ENCODE measurements around the gene DENND2A. TPM values are rescaled to one million over a fixed set of nuclear protein-coding genes. Genes with fewer than 3 reads are reported as not detected.
A peak's percentile ranks its signal among the peaks of the same experiment; 100 is the strongest.

DENND2A gene
- total and polyA plus RNA-seq, 10 donors, result 1.9 to 35.3 (median 14.9) TPM

DNA sequence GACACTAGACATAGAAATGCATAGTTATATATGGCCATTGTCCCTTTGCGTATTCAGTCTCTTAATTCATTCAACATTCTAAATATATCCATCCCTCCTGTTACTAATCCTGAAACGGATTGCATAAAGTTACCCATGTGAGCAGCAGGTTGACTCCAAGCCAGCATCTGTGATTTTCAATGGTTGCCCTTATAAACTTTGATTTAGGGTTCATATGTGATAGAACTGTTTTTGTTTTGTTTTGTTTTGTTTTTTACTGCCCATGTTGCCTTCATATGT is 13.4 kb upstream of the DENND2A start:
- no peak for TF ChIP-seq POLR2A (IDR thresholded peaks at IDR 0.05)
- TF ChIP-seq, protein P1, sequence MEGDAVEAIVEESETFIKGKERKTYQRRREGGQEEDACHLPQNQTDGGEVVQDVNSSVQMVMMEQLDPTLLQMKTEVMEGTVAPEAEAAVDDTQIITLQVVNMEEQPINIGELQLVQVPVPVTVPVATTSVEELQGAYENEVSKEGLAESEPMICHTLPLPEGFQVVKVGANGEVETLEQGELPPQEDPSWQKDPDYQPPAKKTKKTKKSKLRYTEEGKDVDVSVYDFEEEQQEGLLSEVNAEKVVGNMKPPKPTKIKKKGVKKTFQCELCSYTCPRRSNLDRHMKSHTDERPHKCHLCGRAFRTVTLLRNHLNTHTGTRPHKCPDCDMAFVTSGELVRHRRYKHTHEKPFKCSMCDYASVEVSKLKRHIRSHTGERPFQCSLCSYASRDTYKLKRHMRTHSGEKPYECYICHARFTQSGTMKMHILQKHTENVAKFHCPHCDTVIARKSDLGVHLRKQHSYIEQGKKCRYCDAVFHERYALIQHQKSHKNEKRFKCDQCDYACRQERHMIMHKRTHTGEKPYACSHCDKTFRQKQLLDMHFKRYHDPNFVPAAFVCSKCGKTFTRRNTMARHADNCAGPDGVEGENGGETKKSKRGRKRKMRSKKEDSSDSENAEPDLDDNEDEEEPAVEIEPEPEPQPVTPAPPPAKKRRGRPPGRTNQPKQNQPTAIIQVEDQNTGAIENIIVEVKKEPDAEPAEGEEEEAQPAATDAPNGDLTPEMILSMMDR (IDR thresholded peaks at IDR 0.05 in 8 of 11, conservative IDR thresholded peaks at IDR 0.05 in 3 of 11), result no peak
- no peak for TF ChIP-seq POLR2AphosphoS5 (IDR thresholded peaks at IDR 0.05)
- 83 to 94% (median 84%) methylated on average over 2 of the region's 2 CpGs for WGBS, 5 donors
- no peak for DNase-seq
- intact Hi-C loops (cut with DNase I; ENCODE audit: low total_unique reads), result no loop called here
- Histone ChIP-seq H3K36me3 (no peaks in the 10 kb centered on the region), H3K9me3 (no peaks in the 10 kb centered on the region), H3K4me3 (no peak overlapping the region), H3K27me3 (replicated peaks in 1 of 7) (no peaks in the 10 kb centered on the region), H3K27ac (no peak overlapping the region), H3K4me1 (peaks cover 10 to 32% (median 24%) of the 10 kb centered on the region in 6 donors)

DNA sequence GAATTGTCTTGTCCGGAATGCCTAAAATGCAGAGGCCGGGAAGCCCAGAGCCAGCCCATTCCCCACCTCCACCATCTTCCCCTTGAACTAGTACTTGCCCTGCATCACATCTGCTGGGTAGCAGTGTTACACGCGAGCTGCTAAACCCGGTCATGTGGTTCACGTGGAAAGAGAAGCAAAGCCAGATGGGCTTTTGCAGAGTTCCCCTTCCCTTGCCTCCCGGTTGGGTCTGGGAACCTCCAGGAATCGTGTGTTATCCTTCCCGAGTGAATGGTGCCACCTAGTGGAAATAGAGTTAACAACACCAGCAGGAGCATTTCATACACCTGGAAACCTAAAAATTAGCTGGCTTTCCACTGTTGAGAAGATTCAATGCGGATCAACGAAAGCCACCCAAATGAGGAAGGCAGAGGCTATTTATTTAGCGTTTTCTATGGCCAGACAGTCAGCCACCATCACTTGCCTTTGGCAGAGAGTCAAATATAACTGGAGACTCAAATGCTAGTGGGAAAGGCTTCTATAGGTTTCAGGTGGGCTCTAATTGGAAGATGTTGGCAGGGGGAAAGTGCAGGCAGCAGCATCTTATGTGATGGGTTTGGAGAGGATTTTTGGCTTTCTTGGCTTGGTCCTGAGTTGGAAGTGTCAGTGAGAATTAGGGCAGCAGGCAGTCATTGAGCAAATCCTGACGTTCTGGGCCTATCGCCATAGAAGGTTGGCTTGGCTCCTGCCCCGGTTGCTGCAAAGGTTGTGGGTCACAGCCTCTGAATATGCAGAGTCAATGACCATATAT is 12.9 kb upstream of the DENND2A start:
- Histone ChIP-seq H3K9me3 (no peaks in the 10 kb centered on the region), H3K4me3 (no peak overlapping the region), H3K36me3 (no peaks in the 10 kb centered on the region), H3K27me3 (replicated peaks in 1 of 7) (no peaks in the 10 kb centered on the region), H3K4me1 (peaks cover 10 to 32% (median 24%) of the 10 kb centered on the region in 6 donors), H3K27ac (no peak overlapping the region)
- no peak for TF ChIP-seq POLR2AphosphoS5 (IDR thresholded peaks at IDR 0.05)
- TF ChIP-seq, protein P1 (IDR thresholded peaks at IDR 0.05 in 8 of 11, conservative IDR thresholded peaks at IDR 0.05 in 3 of 11), result peak; percentile 58 to 88 (median 82)
- DNase-seq, result peak; percentile 70
- intact Hi-C loops (cut with DNase I; ENCODE audit: low total_unique reads), result loop anchor here (2.0 kb wide), 1 partner anchor 135 kb away; no protein-coding TSS in a partner anchor
- 29 to 31% (median 30%) methylated on average over 15 of the region's 15 CpGs for WGBS, 5 donors

DNA sequence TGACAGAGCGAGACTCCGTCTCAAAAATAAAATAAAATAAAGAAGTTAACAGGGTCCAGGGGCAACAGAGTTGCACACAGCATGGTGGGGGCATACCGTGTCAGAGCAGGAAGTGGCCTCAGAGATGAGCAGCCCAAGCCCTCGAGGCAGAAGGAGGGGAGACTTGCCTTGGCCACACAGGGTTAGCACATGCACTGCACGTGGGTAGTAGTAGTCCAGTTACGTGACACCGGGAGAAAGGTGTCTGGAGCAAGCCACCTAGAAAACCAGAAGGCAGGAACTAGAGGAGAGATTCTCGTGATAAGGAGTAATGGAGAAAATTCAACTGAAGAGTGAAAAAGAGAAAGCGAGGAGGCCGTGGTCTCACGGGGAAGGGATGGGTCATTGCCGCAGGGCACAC is 9.8 kb upstream of the DENND2A start:
- TF ChIP-seq POLR2AphosphoS5 (IDR thresholded peaks at IDR 0.05) (no peak), POLR2A (IDR thresholded peaks at IDR 0.05) (no peak)
- TF ChIP-seq, protein P1 (IDR thresholded peaks at IDR 0.05 in 8 of 11, conservative IDR thresholded peaks at IDR 0.05 in 3 of 11), result no peak
- H3K4me1 ChIP-seq, result peaks cover 0 to 19% (median 11%) of the 10 kb centered on the region in 6 donors
- no peaks in the 10 kb centered on the region for H3K36me3 ChIP-seq
- H3K4me3 ChIP-seq, result no peak overlapping the region
- WGBS, 5 donors, result 74 to 83% (median 78%) methylated on average over 12 of the region's 12 CpGs
- intact Hi-C loops (cut with DNase I; ENCODE audit: low total_unique reads), result no loop called here
- H3K27ac ChIP-seq, result no peak overlapping the region
- no peaks in the 10 kb centered on the region for H3K9me3 ChIP-seq
- peak; percentile 36 for DNase-seq
- H3K27me3 ChIP-seq (replicated peaks in 1 of 7), result no peaks in the 10 kb centered on the region

DNA sequence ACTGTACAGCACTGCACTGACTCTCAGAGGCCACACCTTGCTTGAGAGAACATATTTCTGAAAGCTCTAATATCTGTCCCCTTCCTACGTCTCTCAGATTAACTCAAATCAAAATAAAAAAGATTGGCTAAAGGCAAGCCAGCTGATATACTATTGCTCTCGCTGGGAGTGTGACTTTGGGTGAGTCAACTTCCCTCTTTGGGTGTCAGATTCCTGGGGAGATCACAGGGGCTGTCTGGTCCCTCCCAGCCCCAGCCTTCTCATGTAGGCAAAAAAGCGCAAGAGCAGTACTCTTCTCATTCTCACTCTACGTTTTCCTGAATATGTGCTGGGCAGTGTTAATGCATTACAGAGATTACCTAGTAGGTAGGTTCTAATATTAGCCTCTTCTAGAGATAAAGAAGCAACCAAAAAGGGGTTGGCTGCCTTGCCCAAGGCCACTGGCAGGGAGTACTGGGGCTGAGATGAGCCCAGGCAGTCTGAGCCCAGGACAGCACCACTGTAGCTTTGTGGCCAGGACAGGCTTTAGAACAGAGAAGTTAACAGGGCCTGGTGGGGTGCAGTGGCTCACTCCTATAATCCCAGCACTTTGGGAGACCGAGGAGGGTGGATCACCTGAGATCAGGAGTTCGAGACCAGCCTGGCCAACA is 9.1 kb upstream of the DENND2A start:
- peak; percentile 37 for DNase-seq
- WGBS, 5 donors, result 70 to 83% (median 79%) methylated on average over 5 to 6 of the region's 6 CpGs

More for the DNA sequence above, 9.1 kb upstream of the DENND2A start:
- Histone ChIP-seq H3K27me3 (replicated peaks in 1 of 7) (no peaks in the 10 kb centered on the region), H3K27ac (no peak overlapping the region), H3K9me3 (no peaks in the 10 kb centered on the region), H3K4me3 (no peak overlapping the region), H3K36me3 (no peaks in the 10 kb centered on the region), H3K4me1 (peaks cover 0 to 19% (median 11%) of the 10 kb centered on the region in 6 donors)
- intact Hi-C loops (cut with DNase I; ENCODE audit: low total_unique reads), result no loop called here
- no peak for TF ChIP-seq POLR2A (IDR thresholded peaks at IDR 0.05)
- TF ChIP-seq, protein P1 (IDR thresholded peaks at IDR 0.05 in 8 of 11, conservative IDR thresholded peaks at IDR 0.05 in 3 of 11), result no peak
- TF ChIP-seq POLR2AphosphoS5 (IDR thresholded peaks at IDR 0.05), result no peak

Measured in spleen (tissue), 11 donors.